SK-N-SH (cell line): Measurements from ENCODE around the gene PSTPIP2. TPM values are rescaled to one million over a fixed set of nuclear protein-coding genes. Genes with fewer than 3 reads are reported as not detected.

Experiments used
- CTCF ChIA-PET: fragments of 300-600, 350-600 bp; formaldehyde crosslinking; extraction: SDS; loops from one replicate; lab custom pipeline; 2021; lab: Yijun Ruan, JAX
- POLR2A ChIA-PET: fragments of 350-600 bp; sonication (Branson Sonifier 250); formaldehyde crosslinking; extraction: SDS; loops from one replicate; lab custom pipeline; 2020; ENCODE audit warnings: antibody characterized with exemption, inconsistent platforms; lab: Yijun Ruan, JAX
- DNase-seq: peaks from one replicate; pipeline ENCODE4 v3.0.0; 2012
- H2AFZ ChIP-seq: fragments of 200-600 bp; sonication (generic); 2 replicates; pipeline ENCODE4 v1.8.1; 2016; ENCODE audit warnings: antibody characterized with exemption, mild to moderate bottlenecking, low read depth
- H3F3A ChIP-seq: fragments of 200-600 bp; sonication (generic); replicated peaks from 2 replicates; pipeline ENCODE3; 2016; ENCODE audit warnings: antibody characterized with exemption, mild to moderate bottlenecking; ENCODE audit not compliant: insufficient read depth
- H3K27ac ChIP-seq, 2 experiments: fragments of 200-500 bp in 1 of 2; fragments of 200-600 bp in 1 of 2; sonication (Bioruptor generic) in 1 of 2; sonication (generic), shearing (Covaris generic) in 1 of 2; 2 replicates each; pipeline versions ENCODE4 v1.5.1 to v1.6.1; 2014 to 2016; ENCODE audit warnings: low read depth in 2 of 2, inconsistent platforms in 1 of 2, low read length in 1 of 2, mild to moderate bottlenecking in 1 of 2, mixed read lengths in 1 of 2
- H3K27me3 ChIP-seq: fragments of 200-600 bp; sonication (generic), shearing (Covaris generic); 2 replicates; pipeline ENCODE4 v1.6.1; 2016; ENCODE audit warnings: mixed run types; ENCODE audit not compliant: insufficient read depth
- H3K36me3 ChIP-seq, 2 experiments: fragments of 200-500 bp in 1 of 2; fragments of 200-600 bp in 1 of 2; sonication (Bioruptor generic) in 1 of 2; sonication (generic) in 1 of 2; replicated peaks in 1 of 2; 2 replicates each; pipeline versions ENCODE3 to v1.5.1; 2014 to 2016; ENCODE audit warnings: low read length in 1 of 2, mild to moderate bottlenecking in 1 of 2; ENCODE audit not compliant: insufficient read depth in 2 of 2, control insufficient read depth in 1 of 2
- H3K4me1 ChIP-seq, 2 experiments: fragments of 200-500 bp in 1 of 2; fragments of 200-600 bp in 1 of 2; sonication (Bioruptor generic) in 1 of 2; sonication (generic), shearing (Covaris generic) in 1 of 2; 2 replicates each; pipeline versions ENCODE4 v1.5.1 to v1.6.1; 2014 to 2016; ENCODE audit warnings: low read depth in 1 of 2, low read length in 1 of 2, mixed run types in 1 of 2; ENCODE audit not compliant: insufficient read depth in 2 of 2, control insufficient read depth in 1 of 2
- H3K4me2 ChIP-seq: fragments of 200-600 bp; sonication (generic), shearing (Covaris generic); 2 replicates; pipeline ENCODE4 v1.6.1; 2017; ENCODE audit warnings: mixed run types
- H3K4me3 ChIP-seq, 2 experiments: fragments of 200-500 bp in 1 of 2; fragments of 200-600 bp in 1 of 2; sonication (Bioruptor generic) in 1 of 2; sonication (generic), shearing (Covaris generic) in 1 of 2; 2 replicates each; pipeline versions ENCODE4 v1.5.1 to v1.8.1; 2014 to 2016; ENCODE audit warnings: low read depth in 2 of 2, inconsistent platforms in 1 of 2, low read length in 1 of 2, mild to moderate bottlenecking in 1 of 2, mixed read lengths in 1 of 2, moderate library complexity in 1 of 2
- H3K79me2 ChIP-seq: fragments of 200-600 bp; sonication (generic); 2 replicates; pipeline ENCODE4 v1.8.1; 2017; ENCODE audit warnings: mild to moderate bottlenecking; ENCODE audit not compliant: insufficient read depth
- H3K9ac ChIP-seq: fragments of 200-600 bp; sonication (generic); 2 replicates; pipeline ENCODE4 v1.6.1; 2017; ENCODE audit warnings: mixed run types
- H3K9me2 ChIP-seq: fragments of 200-600 bp; sonication (generic); 2 replicates; pipeline ENCODE4 v1.6.1; 2017; ENCODE audit warnings: mixed run types
- H3K9me3 ChIP-seq: fragments of 200-600 bp; sonication (generic); 2 replicates; pipeline ENCODE4 v1.6.1; 2017; ENCODE audit warnings: mixed run types, mild to moderate bottlenecking, moderate library complexity
- H4K20me1 ChIP-seq: fragments of 200-600 bp; sonication (generic); 2 replicates; pipeline ENCODE4 v1.6.1; 2017; ENCODE audit warnings: mild to moderate bottlenecking, mixed run types; ENCODE audit not compliant: insufficient read depth
- CHD2 ChIP-seq: fragments of 150-350 bp; IDR thresholded peaks from 2 replicates; pipeline ENCODE4 v1.6.1; 2018; ENCODE audit warnings: low read length; ENCODE audit not compliant: partially characterized antibody
- ELF1 ChIP-seq: IDR thresholded peaks from 2 replicates; pipeline ENCODE4 v1.4.0; 2012
- EZH2phosphoT487 ChIP-seq: fragments of 200-600 bp; sonication (generic); IDR thresholded peaks from 2 replicates; pipeline ENCODE4 v1.6.1; 2017; ENCODE audit warnings: low read depth, mixed run types, mild to moderate bottlenecking, antibody characterized with exemption, moderate library complexity, borderline replicate concordance
- FOXJ3 ChIP-seq: sonication (generic); formaldehyde crosslinking; IDR thresholded peaks from 2 replicates; pipeline ENCODE4 v1.5.1; 2020; ENCODE audit warnings: mild to moderate bottlenecking, missing genetic modification reagents
- GABPA ChIP-seq: IDR thresholded peaks from 2 replicates; pipeline ENCODE4 v1.4.0; 2012; ENCODE audit warnings: low read depth, mild to moderate bottlenecking
- IRF3 ChIP-seq: fragments of 150-350 bp; IDR thresholded peaks from 2 replicates; pipeline ENCODE4 v1.6.1; 2016; ENCODE audit warnings: mild to moderate bottlenecking, low read depth, low read length
- MXI1 ChIP-seq: IDR thresholded peaks from 2 replicates; pipeline ENCODE4 v1.6.1; 2012; ENCODE audit warnings: mild to moderate bottlenecking, low read depth, low read length, improper control_type of control experiment
- NFIC ChIP-seq: IDR thresholded peaks from 2 replicates; pipeline ENCODE4 v1.4.0; 2012; ENCODE audit warnings: borderline replicate concordance
- NRF1 ChIP-seq: IDR thresholded peaks from 2 replicates; pipeline ENCODE4 v1.6.1; 2012; ENCODE audit warnings: low read depth, mild to moderate bottlenecking, low read length
- POLR2AphosphoS5 ChIP-seq: IDR thresholded peaks from 2 replicates; pipeline ENCODE4 v1.6.1; 2012; ENCODE audit warnings: low read depth, low read length
- RAD21 ChIP-seq: IDR thresholded peaks from 2 replicates; pipeline ENCODE4 v1.6.1; 2012; ENCODE audit warnings: mild to moderate bottlenecking, low read length
- RCOR1 ChIP-seq: fragments of 150-350 bp; IDR thresholded peaks from 2 replicates; pipeline ENCODE4 v1.6.1; 2017; ENCODE audit warnings: antibody characterized with exemption, low read length
- REST ChIP-seq: IDR thresholded peaks from 2 replicates; pipeline ENCODE4 v1.6.1; 2012; ENCODE audit warnings: mild to moderate bottlenecking, low read depth, low read length, moderate library complexity
- RFX5 ChIP-seq: IDR thresholded peaks from 2 replicates; pipeline ENCODE4 v1.6.1; 2012; ENCODE audit warnings: mild to moderate bottlenecking, improper control_type of control experiment, low read length
- SIN3A ChIP-seq: IDR thresholded peaks from 2 replicates; pipeline ENCODE4 v1.6.1; 2012; ENCODE audit warnings: low read depth, mild to moderate bottlenecking, low read length, moderate library complexity, borderline replicate concordance
- USF2 ChIP-seq: fragments of 150-350 bp; IDR thresholded peaks from 2 replicates; pipeline ENCODE4 v1.6.1; 2017; ENCODE audit warnings: antibody characterized with exemption, low read length, low read depth, borderline replicate concordance
- YY1 ChIP-seq: IDR thresholded peaks from 2 replicates; pipeline ENCODE4 v1.4.0; 2012; ENCODE audit warnings: low read depth, mild to moderate bottlenecking
- ZBTB33 ChIP-seq: IDR thresholded peaks from 2 replicates; pipeline ENCODE4 v1.4.0; 2012; ENCODE audit warnings: low read depth, borderline replicate concordance
- WGBS: methylation state at CpG from one replicate; pipeline ENCODE4 v1.1.6; 2017; ENCODE audit warnings: low lambda C conversion rate; 5-methylcytosine and 5-hydroxymethylcytosine counted together
- polyA plus RNA-seq, 3 experiments: library from polyadenylated mRNA; depleted of rRNA; stranded (reverse); fragments of >200 nt; gene quantifications; 2 replicates each; pipeline ENCODE4 v1.2.3, GENCODE V29; 2012

Gene PSTPIP2
- polyA plus RNA-seq, 1 of the 3 experiments (the other 2 are of a cell fraction) = 9.5 TPM

GRCh38 chr18:45976974-45977373 is 95.1 kb downstream of the PSTPIP2 start:
- Histone ChIP-seq H3K27me3 (no peaks in the 10 kb centered on the region), H3K4me2 (no peak overlapping the region), H3K9me2 (no peaks in the 10 kb centered on the region), H3K36me3 (no peaks in the 10 kb centered on the region), H3K4me3 (no peak overlapping the region), H2AFZ (no peak overlapping the region), H3K9ac (no peak overlapping the region), H3K4me1 (no peaks in the 10 kb centered on the region), H4K20me1 (no peaks in the 10 kb centered on the region), H3K9me3 (no peaks in the 10 kb centered on the region), H3K79me2 (no peaks in the 10 kb centered on the region), H3K27ac (no peak overlapping the region), H3F3A (peaks cover 3% of the 10 kb centered on the region)
- DNase-seq = no peak
- no peak for TF ChIP-seq ELF1
- TF ChIP-seq SIN3A = no peak
- TF ChIP-seq GABPA = no peak
- no peak for TF ChIP-seq YY1
- no peak for TF ChIP-seq RCOR1
- TF ChIP-seq RAD21 = no peak
- no peak for TF ChIP-seq EZH2phosphoT487
- TF ChIP-seq MXI1 = no peak
- no peak for TF ChIP-seq IRF3
- TF ChIP-seq FOXJ3 = no peak
- no peak for TF ChIP-seq CHD2
- TF ChIP-seq NFIC = no peak
- TF ChIP-seq USF2 = no peak
- no peak for TF ChIP-seq REST
- TF ChIP-seq ZBTB33 = no peak
- no peak for TF ChIP-seq RFX5
- no peak for TF ChIP-seq POLR2AphosphoS5
- TF ChIP-seq NRF1 = no peak
- ChIA-PET POLR2A (no interaction called here), CTCF (interaction anchor here (0.5 to 4.0 kb wide), 7 partner anchors 25 to 674 kb away, joined by 3 to 27 read pairs (median 3); partner anchors contain the start of gene SLC14A1)
- WGBS = 76% methylated on average over 4 of the region's 5 CpGs
